Endometrial microvascular endothelial cells (primary cell): ENCODE results near the gene ZNF248. TPM values are rescaled to one million over a fixed set of nuclear protein-coding genes. Genes with fewer than 3 reads are reported as not detected.

Source experiments
- in situ Hi-C: cut with HindIII; loops from 2 replicates; pipeline ENCODE4 v1.10.0; 2017; ENCODE audit warnings: low sequenced_read_pairs, low pct_unique_long_range_greater_than_20kb; ENCODE audit errors: inconsistent ontology term
- total RNA-seq: library from RNA; depleted of rRNA; stranded (reverse); fragments of >200 nt; gene quantifications from one replicate; pipeline ENCODE4 v1.2.3, GENCODE V29; 2015; ENCODE audit errors: inconsistent ontology term

The ZNF248 gene
- total RNA-seq, 1 donor from 2014 or later = 5.6 TPM

DNA sequence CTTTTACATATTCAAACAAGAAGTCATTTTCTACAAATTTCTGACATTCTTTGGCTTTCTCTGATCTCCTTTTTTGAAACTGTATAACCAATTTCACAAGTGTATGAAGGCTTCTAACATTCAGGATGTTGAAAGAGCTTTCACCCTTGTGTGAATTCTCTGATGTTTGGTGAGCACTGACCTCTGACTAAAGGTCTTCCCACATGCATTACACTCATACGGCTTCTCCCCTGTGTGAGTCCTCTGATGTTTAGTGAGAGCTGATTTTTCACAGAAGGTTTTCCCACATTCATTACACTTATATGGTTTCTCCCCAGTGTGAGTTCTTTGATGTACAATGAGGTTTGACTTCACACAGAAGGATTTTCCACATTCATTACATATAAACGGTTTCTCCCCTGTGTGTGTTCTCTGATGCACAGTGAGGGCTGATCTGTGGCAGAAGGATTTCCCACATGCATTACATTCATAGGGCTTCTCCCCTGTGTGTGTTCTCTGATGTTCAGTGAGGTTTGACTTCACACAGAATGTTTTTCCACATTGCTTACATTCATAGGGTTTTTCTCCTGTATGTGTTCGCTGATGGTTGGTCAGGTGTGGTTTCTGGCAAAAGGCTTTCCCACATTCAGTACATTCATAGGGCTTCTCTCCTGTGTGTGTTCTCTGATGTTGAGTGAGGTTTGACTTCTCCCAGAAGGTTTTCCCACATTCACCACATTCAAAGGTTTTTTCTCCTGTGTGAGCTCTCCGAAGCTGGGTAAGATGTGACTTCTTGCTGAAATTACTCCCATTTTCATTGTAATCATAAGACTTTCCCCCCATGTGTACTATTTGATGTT, 25.7 kb downstream of the ZNF248 start:
- in situ Hi-C loops = no loop called here

DNA sequence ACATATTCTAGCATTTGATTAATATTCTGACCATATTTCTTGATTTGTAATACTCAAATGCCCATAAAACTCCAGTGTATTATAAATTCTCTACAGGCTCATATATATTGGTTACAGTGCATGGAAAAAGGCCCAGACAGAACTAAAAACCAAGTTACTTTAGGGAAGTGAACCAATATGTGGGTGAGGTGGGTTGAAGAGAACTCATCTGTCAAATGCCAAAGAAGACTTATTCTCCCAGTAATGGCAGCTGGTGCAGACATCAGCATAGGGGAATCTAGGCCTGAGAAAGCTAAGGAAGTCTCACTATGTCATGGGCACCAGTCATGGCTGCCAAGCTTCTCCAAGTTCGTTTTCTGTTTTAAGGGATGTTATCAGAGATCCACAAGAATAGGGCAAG, 30.6 kb downstream of the ZNF248 start:
- in situ Hi-C loops = no loop called here

DNA sequence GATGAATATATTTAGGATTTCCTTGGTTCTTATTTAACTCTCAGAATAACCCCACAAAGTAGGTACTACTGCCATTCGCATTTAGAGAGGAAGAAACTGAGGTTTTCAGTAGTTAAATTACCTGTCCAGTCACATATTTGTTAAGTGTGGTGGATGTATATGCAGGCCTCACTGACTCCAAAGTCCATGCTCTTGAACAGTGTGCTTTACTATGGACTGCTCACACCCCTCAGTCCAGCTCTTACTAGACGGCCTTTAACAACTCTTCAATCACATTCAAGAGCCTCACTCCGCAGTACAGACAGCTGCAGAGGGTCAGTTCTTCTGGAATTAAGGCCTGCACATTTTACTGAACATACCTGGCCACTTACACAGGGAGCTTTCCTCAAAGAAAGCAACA, 36.2 kb downstream of the ZNF248 start:
- in situ Hi-C loops = no loop called here

DNA sequence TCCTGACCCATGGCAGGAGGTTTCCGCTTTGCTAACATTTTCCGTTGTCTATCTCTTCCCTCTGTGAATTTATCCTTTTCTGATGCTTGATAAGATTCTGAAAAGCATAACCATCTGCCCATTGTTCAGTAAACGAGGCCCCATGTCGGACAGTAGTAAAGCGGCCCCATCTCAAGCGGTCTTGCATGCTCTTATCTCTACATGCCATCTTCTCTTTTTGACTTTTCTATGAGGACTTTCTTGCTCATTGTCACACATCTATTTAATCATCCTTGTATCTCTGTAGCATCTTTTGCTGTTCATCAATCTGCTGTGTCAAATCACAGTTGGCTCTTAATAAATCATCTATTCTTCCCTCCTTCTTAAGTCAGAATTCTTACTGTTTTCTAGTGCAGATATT, 37.6 kb downstream of the ZNF248 start:
- in situ Hi-C loops = no loop called here

DNA sequence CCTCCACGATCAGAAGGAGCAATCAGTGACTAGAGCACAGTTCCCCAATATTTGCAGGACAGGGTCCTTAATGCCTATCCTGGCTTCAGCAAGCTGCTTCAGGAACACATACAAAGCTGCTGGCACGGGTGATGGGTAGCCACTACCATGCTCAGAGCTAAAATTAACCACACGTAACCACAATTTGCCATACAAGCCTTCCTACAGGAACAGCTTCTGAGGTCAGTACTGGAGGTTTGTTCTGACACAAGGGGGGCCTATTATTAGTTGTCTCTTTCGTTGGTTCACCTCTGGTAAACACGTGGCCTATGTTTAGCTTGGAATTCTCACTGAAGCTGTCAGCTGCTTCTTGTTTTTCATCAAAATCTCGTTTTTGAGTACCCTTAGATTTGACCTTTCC, 41.1 kb downstream of the ZNF248 start:
- in situ Hi-C loops = no loop called here

DNA sequence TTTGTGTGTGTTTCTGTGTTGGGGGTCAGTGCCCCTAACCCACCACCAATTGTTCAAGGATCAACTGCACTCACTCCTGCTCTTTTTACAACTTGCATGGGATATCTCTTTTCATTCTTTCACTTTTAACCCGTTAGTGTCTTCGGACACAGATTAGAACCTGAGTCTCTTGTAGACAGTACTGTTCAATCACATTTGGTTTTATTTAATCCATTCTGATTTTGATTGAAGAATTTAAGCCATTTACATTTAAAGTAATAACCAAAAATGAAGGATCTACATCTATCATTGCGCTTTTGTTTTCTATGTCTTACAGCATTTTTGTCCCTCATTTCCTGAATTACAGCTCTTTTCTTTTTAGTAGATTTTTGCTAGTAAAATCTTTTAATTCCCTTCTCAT, 43.6 kb downstream of the ZNF248 start:
- in situ Hi-C loops = no loop called here

DNA sequence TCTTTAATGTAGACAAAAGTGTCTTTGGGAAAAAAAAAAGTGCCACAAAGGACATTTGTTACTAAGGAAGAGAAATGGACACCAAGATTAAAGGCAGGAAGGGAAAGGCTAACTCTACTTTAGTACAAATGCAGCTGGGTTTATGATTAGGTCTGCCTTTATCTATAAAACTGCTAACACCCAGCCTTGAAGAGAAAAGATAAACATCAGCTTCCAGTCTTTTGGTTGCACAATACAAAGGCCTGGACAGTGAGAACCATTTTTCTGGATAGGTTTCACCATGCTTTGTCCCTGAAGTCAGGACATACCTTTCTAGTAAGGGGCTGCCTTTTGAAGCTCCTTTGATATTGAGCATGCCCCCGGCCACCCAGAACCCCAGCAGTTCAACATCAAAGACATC, 45.1 kb downstream of the ZNF248 start:
- in situ Hi-C loops = no loop called here

DNA sequence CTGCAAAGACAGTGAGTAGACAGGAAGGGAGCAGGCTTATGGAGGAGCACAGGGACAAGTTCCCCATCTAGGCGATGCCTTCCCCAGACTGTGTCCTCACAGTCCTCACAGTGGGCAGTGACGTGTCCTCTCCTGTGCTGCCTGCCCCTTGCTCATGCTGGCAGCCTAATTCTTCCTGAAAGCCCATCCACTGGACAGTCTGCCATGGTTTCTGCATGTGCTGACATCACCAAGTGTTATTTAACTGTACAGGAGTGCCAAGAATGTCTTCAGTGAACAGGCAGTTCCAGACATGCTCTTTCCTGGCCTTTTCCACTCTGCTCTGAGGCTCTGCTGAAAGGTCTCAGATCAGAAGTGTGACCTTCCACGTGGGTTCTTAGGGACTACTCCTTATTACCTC, 54.1 kb downstream of the ZNF248 start:
- in situ Hi-C loops = no loop called here

DNA sequence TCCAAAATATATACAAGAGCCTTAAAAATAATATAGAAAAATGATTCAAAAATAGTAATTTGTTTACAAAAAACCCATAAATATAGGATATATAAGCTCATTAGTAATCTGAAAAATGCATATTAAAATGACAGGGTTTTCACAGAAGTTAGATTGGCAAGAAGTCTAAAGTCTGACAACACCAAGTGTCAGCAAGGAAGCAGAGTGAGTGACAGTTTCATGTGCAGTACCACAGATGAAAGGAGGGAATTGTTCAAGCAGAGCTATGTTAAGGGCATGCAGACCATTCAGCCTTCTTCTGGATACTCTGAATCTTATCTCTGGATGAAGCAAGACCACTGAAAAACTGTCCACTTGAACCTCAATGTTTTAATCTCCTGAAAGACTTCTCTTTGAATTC, 55.9 kb downstream of the ZNF248 start:
- in situ Hi-C loops = no loop called here

DNA sequence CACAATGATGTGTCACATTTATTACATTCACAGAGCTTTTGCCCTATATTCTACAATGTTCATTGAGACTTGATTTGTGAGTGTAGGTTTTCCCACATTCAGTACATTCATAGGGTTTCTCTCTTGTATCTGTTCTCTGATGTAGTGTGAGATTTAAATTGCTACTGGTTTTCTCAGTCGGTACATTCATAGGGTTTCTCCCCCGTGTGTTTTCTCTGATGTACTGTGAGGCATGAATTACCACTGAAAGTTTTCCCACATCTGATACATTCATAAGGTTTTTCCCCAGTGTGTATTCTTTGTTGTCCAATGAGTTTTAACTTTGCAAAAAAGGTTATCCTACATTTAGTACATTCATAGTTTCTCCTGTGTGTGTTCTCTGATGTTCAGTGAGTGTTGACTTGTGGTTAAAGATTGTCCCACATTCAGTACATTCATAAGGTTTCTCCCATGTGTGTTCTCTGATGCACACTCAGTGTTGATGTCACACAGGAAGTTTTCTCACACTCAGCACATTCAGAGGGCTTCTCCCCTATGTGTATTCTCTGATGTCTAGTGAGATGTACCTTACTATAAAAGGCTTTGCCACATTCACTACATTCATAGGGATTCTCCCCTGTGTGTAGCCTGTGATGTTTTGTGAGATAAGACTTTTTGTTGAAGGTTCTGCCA, 63.0 kb downstream of the ZNF248 start:
- in situ Hi-C loops = no loop called here

DNA sequence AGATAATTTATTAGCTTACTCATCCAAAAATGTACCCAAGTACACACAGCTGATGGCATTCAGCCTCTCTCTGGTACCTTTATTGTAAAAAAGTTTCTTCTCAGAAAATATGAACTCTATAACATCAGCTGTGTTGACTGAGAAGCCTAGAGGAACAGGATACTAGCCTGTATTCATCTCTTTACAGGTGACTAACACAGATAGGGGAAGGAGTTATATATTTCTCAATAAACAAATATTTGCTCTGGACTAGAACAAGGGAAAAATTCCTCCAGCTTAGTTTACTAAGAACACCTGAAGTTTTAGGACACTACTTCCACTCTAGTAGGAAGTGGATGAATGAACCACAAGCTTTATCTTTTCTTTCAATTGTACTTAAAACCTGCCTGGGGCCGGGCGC, 67.8 kb downstream of the ZNF248 start:
- in situ Hi-C loops = no loop called here

DNA sequence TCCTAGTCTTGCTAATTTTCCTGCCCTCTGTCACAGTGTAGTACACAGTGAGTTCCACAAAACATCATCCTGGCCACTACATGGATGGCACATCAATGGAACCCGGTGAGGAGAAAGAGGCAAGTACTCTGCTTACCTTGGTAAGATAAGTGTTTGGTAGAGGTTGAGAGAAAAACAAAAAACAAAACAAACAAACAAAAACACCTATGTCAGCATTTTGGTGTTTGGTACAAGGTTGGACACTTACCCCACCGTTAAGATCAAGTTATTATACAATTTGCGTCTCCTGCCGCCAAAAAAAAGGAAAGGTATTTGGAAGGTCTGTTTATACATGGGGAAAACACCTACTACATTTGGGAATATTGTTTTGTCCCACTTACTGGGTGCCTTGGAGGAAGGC, 72.7 kb downstream of the ZNF248 start:
- in situ Hi-C loops = no loop called here

DNA sequence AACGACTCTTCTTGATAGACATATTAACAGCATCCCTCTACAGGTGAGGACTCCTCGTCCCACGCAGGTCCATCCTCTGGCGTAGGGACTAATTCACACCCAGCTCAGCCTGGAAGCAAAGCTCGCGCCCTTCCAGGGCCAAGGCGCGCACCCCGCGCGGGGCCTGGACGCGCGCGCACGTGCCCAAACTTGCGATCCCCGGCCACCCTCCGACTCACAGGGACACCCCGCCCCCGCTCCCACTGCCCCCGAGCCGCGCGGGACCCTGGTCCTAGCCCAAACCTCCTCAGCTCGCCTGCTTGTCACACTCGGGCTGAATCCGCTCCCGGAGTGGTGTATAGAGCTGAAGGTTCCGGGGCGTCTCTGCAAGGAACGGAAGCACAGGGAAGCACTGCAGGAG, 76.9 kb downstream of the ZNF248 start:
- in situ Hi-C loops = no loop called here

DNA sequence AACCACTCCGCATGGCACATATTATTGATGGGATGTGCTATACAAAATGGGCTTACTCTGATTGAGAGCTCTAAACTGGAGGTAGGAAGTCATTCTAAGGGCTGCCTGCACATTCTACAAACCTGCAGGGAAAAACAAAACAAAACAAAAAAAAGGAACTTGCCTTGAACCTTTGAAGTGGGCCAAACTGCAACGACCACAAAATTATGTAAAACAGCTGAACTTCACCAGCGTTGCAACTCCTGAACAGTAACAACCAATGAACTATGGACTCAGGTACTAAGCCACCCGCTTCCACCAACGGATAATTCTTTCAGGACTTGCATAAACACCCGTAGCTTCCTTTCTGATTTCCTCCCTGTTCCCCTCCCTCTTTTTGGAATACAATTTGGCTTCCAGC, 80.4 kb downstream of the ZNF248 start:
- in situ Hi-C loops = no loop called here

DNA sequence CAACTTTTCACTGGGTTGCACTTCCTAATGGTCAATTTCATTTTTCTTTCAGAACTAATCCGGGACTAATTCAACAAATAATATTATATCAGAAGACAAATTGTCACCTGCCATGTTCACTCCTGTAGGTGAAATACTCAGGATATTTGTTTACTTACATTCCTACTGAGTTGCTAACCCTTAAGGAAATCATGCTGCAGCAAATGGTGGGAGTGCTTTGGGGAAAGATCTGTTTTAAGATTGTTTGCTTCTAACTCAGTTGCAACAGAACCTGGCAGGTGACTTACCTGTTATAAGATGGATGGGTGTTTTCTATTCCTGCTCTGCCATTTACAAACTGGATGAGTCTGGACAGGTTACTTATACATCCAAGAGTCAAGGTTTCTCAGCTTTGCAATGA, 81.8 kb downstream of the ZNF248 start:
- in situ Hi-C loops = no loop called here

DNA sequence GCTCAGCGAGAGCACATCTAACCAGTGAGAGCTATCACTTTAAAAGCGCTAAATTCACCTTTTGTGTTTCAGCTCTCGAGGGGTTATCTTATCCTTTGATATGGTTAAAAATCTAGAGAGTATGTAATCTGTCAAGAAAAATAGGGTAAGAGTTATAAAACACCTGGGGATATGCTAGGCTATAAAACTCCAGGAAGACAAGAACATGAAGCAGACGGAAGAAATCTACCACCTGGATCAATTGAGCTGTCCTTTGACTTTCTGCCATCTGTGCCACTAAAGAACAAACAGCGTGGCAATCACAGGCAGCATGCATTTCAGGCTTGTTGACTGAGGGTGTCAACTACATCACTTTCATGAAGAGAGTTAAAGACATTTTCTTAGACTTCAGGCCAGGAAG, 83.1 kb downstream of the ZNF248 start:
- in situ Hi-C loops = no loop called here

DNA sequence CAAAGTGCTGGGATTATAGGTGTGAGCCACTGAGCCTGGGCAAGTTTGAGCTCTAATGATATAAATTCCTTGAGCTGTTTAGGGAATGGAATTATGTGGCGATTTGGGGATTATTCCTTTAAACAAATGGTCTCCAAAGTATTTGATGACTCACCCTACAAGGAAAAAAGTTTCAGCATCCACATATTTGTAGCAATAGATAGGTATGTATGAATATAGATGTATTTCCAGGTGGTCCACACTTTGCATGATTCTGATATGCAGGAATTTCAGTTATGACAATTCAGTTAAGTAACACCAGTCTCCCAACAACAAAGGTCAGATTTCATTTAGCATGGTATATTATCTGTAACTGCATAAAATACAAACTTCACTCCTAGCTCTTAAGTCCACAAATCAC, 92.2 kb downstream of the ZNF248 start:
- in situ Hi-C loops = no loop called here

DNA sequence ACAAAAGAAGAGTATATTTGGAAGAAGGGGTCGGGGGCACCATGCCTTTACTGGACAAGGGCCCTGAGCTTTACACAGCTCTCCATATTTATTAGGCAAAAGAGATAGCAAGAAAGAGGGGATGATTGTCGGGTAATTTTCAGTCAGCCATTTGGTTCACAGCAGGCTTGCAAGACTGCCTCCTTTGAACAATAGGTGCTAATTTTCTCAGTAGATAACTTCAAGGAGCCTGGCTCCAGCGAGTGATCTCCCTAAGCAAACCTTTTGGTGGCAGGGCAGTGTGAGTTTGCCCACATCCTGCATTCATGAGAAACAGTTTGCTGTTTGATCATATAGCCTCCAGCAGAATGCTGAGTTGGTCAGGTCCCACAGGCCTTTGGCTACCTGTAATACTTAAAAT, 94.3 kb downstream of the ZNF248 start:
- in situ Hi-C loops = no loop called here

DNA sequence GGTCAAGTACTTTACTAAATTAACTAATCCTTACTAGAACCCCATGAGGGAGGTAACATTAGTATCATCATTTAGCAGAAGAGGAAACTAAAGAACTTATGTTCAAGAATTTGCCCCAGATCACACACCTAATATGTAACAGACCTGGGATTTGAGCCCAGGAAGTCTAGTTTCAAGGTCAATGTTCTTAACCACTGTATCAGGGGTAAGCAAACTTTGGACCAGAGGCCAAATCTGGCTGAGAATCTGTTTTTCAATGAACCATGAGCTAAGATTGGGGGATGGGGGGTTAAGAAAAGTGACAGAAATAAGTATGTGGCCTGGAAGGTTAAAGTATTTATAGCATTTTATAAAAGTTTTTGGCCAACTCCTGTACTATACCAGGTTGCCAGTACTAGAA, 95.1 kb downstream of the ZNF248 start:
- in situ Hi-C loops = no loop called here

DNA sequence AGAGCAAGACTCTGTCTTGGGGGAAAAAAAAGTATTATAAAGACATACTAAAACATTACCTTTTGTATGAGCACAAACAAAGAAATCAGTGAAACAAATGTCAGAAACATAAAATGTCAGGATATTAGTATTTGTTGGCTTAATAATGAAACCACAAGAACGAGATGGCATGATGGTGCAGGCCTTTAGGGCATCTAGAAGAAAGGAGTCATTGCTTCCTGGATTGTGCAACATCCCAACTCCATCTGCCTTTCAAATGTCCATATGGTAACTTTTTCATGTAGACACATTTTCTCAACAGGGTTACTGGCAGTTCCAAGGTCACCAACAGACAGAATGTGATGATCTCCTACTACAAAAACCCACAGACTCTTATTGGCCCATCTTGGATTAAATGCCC, 96.6 kb downstream of the ZNF248 start:
- in situ Hi-C loops = no loop called here

DNA sequence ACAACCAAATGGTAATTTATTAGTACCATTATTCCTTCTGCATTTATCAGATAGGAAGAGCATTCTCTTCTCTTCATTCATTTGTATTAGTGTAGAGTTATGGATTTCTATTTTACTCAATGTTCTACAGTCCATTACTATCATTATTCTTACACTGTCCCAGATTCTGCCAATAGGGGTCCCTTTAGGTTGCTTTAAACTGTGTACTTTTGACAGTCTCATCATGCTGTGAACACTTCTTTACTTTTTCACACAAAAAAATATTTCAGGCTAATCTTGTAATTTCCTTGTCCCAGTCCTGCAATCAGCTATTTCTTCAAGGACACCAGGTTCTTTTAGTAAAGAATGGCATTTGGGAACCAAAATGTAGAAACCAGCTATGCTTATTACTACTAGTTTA, 99.3 kb downstream of the ZNF248 start:
- in situ Hi-C loops = no loop called here
